Smooth muscle cell (in vitro differentiated cells): Measurements from ENCODE around the gene RAB1B. TPM values are rescaled to one million over a fixed set of nuclear protein-coding genes. Genes with fewer than 3 reads are reported as not detected.

Experiments used
- DNase-seq: peaks from one replicate; lab custom pipeline; 2025; ENCODE audit not compliant: unreplicated experiment; lab: John Stamatoyannopoulos, UW
- H2AFZ ChIP-seq: fragments of 200-600 bp; sonication (generic); 2 replicates; pipeline ENCODE4 v1.6.0; 2016; ENCODE audit warnings: antibody characterized with exemption, low read depth, mild to moderate bottlenecking
- H3F3A ChIP-seq: fragments of 200-600 bp; sonication (generic); 2 replicates; pipeline ENCODE4 v1.6.0; 2017; ENCODE audit warnings: antibody characterized with exemption, low read depth
- H3K27ac ChIP-seq: fragments of 200-600 bp; sonication (generic); 2 replicates; pipeline ENCODE4 v1.5.1; 2016; ENCODE audit warnings: low read depth, mild to moderate bottlenecking
- H3K27me3 ChIP-seq: fragments of 200-600 bp; sonication (generic); 2 replicates; pipeline ENCODE4 v1.6.1; 2016; ENCODE audit warnings: low read depth, mild to moderate bottlenecking
- H3K36me3 ChIP-seq: fragments of 200-600 bp; sonication (generic); 2 replicates; pipeline ENCODE4 v1.5.1; 2016; ENCODE audit warnings: low read depth
- H3K4me1 ChIP-seq: fragments of 200-600 bp; sonication (generic); 2 replicates; pipeline ENCODE4 v1.5.1; 2016; ENCODE audit warnings: low read depth
- H3K4me2 ChIP-seq: fragments of 200-600 bp; sonication (generic); 2 replicates; pipeline ENCODE4 v1.6.0; 2016; ENCODE audit warnings: mild to moderate bottlenecking
- H3K4me3 ChIP-seq: fragments of 200-600 bp; sonication (generic); 2 replicates; pipeline ENCODE4 v1.5.1; 2016; ENCODE audit warnings: mild to moderate bottlenecking
- H3K79me2 ChIP-seq: fragments of 200-600 bp; sonication (generic); 2 replicates; pipeline ENCODE4 v1.6.0; 2016; ENCODE audit warnings: low read depth, mild to moderate bottlenecking
- H3K9ac ChIP-seq: fragments of 200-600 bp; sonication (generic); 2 replicates; pipeline ENCODE4 v1.6.0; 2016; ENCODE audit warnings: low read depth
- H3K9me3 ChIP-seq: fragments of 200-600 bp; sonication (generic); replicated peaks from 2 replicates; pipeline ENCODE4 v1.5.1; 2016; ENCODE audit warnings: low read depth
- H4K20me1 ChIP-seq: fragments of 200-600 bp; sonication (generic); 2 replicates; pipeline ENCODE4 v1.6.0; 2016; ENCODE audit warnings: low read depth
- WGBS: methylation state at CpG from one replicate; pipeline ENCODE4 v1.1.7; 2016; ENCODE audit warnings: low lambda C conversion rate; 5-methylcytosine and 5-hydroxymethylcytosine counted together
- polyA plus RNA-seq: library from polyadenylated mRNA; unstranded; fragments of >200 nt; fragmentation: Nextera tagmentation; extraction: Ambion mirVana; gene quantifications from 2 replicates; pipeline ENCODE4 v1.2.1, GENCODE V29; 2016
- total RNA-seq: library from RNA; depleted of rRNA; stranded (reverse); fragments of >200 nt; gene quantifications from 2 replicates; pipeline ENCODE4 v1.2.3, GENCODE V29; 2014
- TF ChIP-seq, protein P1 (sequence below): fragments of 200-600 bp; sonication (generic); IDR thresholded peaks from 2 replicates; pipeline ENCODE4 v1.5.1; 2017; ENCODE audit warnings: borderline replicate concordance, mild to moderate bottlenecking, antibody characterized with exemption; ENCODE audit not compliant: insufficient read depth, poor library complexity, severe bottlenecking

The RAB1B gene
- total and polyA plus RNA-seq, 2 experiments from 2014 or later: 20.9 to 53.3 TPM

DNA sequence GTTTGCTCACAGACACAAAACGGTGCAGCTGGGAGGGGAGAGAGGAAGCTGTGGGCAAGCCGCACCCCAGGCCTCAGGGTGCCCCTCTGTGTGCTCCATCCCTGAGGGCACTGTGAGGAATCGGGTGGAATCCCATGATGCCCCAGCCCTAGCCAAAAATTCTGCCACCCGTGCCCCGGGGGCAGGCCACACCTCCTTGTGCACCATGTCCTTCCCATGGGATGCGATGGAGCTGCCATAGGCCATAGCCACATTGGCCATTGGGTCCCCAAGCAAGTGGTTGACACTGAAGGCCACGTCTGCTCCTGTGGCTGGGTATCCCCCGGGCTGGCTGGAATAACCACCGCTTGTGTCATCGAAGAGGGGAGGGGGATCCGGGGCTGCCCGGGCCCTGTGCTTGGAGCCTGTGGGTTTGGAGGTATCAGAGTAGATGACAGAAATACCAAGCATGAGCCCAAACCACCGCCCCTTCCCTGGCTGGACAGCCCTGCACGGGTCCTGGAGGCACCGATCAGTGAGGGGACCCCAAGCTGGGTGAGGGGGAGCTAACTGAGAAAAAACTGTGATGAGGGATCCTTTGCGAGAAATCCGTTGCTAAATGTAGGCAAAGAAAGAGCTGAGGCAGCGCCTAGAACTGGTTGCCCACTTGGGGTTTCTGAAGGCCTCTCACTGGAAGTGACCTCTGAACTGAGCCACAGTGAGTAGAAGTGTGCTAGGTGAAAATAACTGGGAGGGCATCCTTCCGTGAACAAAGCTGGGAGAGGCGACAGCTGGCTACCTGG is 19.6 kb downstream of the RAB1B start:
- peak overlapping the region; percentile 93 for H3K27ac ChIP-seq
- no peak for DNase-seq
- H3K9me3 ChIP-seq: no peaks in the 10 kb centered on the region
- H3K4me1 ChIP-seq: peaks cover 15% of the 10 kb centered on the region
- TF ChIP-seq, protein P1, sequence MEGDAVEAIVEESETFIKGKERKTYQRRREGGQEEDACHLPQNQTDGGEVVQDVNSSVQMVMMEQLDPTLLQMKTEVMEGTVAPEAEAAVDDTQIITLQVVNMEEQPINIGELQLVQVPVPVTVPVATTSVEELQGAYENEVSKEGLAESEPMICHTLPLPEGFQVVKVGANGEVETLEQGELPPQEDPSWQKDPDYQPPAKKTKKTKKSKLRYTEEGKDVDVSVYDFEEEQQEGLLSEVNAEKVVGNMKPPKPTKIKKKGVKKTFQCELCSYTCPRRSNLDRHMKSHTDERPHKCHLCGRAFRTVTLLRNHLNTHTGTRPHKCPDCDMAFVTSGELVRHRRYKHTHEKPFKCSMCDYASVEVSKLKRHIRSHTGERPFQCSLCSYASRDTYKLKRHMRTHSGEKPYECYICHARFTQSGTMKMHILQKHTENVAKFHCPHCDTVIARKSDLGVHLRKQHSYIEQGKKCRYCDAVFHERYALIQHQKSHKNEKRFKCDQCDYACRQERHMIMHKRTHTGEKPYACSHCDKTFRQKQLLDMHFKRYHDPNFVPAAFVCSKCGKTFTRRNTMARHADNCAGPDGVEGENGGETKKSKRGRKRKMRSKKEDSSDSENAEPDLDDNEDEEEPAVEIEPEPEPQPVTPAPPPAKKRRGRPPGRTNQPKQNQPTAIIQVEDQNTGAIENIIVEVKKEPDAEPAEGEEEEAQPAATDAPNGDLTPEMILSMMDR: no peak
- H3F3A ChIP-seq: no peaks in the 10 kb centered on the region
- peaks cover 35% of the 10 kb centered on the region for H3K79me2 ChIP-seq
- no peak overlapping the region for H2AFZ ChIP-seq
- H3K4me2 ChIP-seq: peak overlapping the region; percentile 86
- H3K9ac ChIP-seq: peak overlapping the region; percentile 90
- 44% methylated on average over 20 of the region's 20 CpGs for WGBS
- H4K20me1 ChIP-seq: peaks cover 47% of the 10 kb centered on the region
- no peaks in the 10 kb centered on the region for H3K36me3 ChIP-seq
- peak overlapping the region; percentile 71 for H3K4me3 ChIP-seq
- H3K27me3 ChIP-seq: peaks cover 26% of the 10 kb centered on the region

DNA sequence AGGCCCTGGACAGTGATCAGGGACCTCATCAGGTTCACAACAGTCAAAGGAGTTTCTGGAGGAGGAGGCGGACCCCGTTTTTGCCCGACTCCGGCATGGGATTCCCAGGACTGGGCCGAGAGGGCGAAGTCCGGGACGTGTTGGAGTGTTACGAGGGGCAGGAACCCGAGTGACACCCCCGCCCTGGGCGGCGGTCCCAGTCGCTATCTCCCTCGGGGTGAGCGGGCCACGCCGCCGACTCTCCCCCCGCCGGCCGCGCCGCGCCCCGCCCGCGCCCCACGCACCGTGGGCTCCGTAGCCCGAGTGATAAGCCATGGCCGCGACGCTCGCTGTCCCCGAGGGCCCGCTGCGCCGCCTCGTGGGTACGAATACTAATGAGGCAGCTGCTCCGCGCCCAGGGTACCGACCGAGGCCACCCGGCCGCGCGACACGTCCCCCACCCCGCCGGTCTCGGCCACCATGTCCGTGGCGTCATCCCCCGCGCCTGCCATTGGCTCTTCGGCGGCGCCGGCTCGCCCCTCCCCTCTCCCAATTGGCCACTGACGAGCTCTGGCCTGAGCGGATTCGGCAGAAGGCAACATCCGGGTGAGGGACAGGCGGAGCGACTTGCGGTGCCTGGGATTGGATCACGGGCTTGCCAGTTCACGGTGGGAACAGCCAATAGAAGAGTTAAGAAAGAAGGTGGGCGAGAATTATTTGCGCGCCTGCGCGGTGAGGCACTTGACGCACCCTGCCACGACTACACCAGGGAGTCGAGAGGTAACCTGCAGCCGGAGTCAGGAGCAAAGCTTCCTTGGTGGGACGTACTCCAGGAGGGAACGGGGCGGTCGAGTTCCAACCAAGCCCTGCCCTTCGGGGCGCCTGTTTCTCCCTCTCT is 20.5 kb downstream of the RAB1B start, which contains the start of gene YIF1A:
Gene YIF1A, minus strand, starts transcription at position 473 of the 877 bp plus-strand sequence. Its CDS starts 158 bp downstream, at position 315.
- no peaks in the 10 kb centered on the region for H3K36me3 ChIP-seq
- no peaks in the 10 kb centered on the region for H3K9me3 ChIP-seq
- peak within 1 kb of the TSS; percentile 71 for H3K4me3 ChIP-seq
- no peaks in the 10 kb centered on the region for H3F3A ChIP-seq
- peak within 1 kb of the TSS; percentile 86 for H3K4me2 ChIP-seq
- H3K27ac ChIP-seq: peak within 1 kb of the TSS; percentile 93
- peaks cover 35% of the 10 kb centered on the region for H3K79me2 ChIP-seq
- whole genome bisulfite sequencing: under 1% methylated on average over 63 of the region's 87 CpGs
- H3K9ac ChIP-seq: peak within 1 kb of the TSS; percentile 90
- H3K4me1 ChIP-seq: peaks cover 15% of the 10 kb centered on the region
- H3K27me3 ChIP-seq: peaks cover 35% of the 10 kb centered on the region
- DNase-seq: peak; percentile 94
- TF ChIP-seq, protein P1: no peak
- H2AFZ ChIP-seq: no peak within 1 kb of the TSS
- H4K20me1 ChIP-seq: peaks cover 41% of the 10 kb centered on the region

DNA sequence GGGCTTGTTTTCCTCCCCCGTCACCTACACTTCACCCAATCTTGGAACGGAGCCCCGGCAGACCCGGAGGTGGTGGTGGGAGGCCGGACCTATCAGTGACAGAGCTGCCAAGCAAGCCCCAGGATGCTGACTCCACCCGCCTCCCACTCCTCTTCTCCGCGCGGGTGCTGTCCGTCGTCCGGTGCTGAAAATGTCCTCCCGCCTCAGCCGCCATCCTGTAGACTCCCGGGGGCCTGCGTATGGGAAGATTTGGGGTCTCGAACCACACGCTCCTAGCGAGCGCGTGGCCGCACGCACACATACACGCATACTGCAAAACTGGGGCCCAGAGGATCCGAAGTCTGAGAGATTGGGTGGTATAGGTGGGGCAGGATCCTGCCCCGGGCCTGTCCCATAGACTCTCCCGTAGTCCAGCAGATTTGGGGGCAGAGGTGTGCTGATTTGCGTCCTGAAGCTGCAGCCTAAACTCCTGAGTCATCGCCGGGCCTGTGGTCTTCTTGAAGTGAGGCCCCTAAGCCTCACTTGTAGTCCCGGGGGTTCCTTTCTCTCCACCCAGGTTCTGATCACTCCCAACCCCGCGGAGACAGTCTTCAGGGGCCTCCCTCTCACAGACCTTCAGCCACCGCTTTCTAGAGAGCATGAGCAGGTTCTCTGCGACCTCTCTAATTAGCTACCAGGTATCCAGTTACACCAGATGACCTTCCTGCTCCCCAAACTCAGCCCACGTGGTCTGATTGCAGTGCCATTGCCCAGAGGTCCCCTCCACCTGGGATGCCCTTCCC is 21.3 kb downstream of the RAB1B start:
- H3K27me3 ChIP-seq: peaks cover 35% of the 10 kb centered on the region
- H3K9me3 ChIP-seq: no peaks in the 10 kb centered on the region
- H3K27ac ChIP-seq: peak overlapping the region; percentile 93
- peaks cover 35% of the 10 kb centered on the region for H3K79me2 ChIP-seq
- peak overlapping the region; percentile 84 for H3K4me2 ChIP-seq
- no peak overlapping the region for H2AFZ ChIP-seq
- DNase-seq: peak; percentile 92
- H3K4me1 ChIP-seq: peaks cover 15% of the 10 kb centered on the region
- H4K20me1 ChIP-seq: peaks cover 32% of the 10 kb centered on the region
- TF ChIP-seq, protein P1: no peak
- no peaks in the 10 kb centered on the region for H3K36me3 ChIP-seq
- WGBS: 19% methylated on average over 36 of the region's 36 CpGs
- H3K9ac ChIP-seq: peak overlapping the region; percentile 84
- H3F3A ChIP-seq: no peaks in the 10 kb centered on the region
- H3K4me3 ChIP-seq: peak overlapping the region; percentile 71
